NOMO-1 (cell line): ENCODE measurements around the gene CKB.
"Not testable (repeated sequence)": the region's sequence is repeated elsewhere in the genome, so short reads cannot be mapped to it uniquely, and the experiment has no call there.

ENCODE experiments used
- DNase-seq, 2 experiments: peaks; one replicate each; lab custom pipeline; 2025; ENCODE audit not compliant: unreplicated experiment in 2 of 2; lab: John Stamatoyannopoulos, UW

The CKB gene

GRCh38 chr14:103514596-103515421 is 7.8 kb downstream of the CKB start:
- no peak for DNase-seq

GRCh38 chr14:103512701-103513611 is 9.7 kb downstream of the CKB start:
- DNase-seq: no peak

- DNase-seq: not testable (repeated sequence)
Measured at GRCh38 chr14:103512180-103512579, 10.4 kb downstream of the CKB start.

GRCh38 chr14:103510724-103511693 is 11.6 kb downstream of the CKB start:
- no peak for DNase-seq

GRCh38 chr14:103509864-103510723 is 12.5 kb downstream of the CKB start:
- DNase-seq: no peak

GRCh38 chr14:103508521-103509329 is 13.9 kb downstream of the CKB start:
- no peak for DNase-seq

DNA sequence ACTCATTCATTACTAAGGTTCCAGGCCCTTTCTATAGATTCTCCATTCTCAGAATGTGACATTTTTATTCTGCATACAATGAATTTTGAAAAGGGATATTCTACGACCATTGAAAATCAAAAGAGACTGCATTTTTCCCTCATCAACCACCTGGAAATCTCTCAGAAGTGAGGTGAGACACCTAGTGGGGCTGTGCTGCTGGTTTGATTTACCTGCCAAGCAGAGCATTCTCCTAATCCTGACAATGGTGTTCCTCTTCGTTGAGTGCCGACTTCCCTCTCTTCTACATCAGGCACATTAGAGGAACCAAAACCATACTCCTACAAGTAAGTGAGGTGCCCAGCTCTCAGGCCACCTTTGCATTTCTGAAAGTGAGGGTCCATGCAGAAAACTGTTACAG is 14.9 kb downstream of the CKB start:
- DNase-seq: no peak

- DNase-seq: no peak
Measured at GRCh38 chr14:103504991-103505565, 17.6 kb downstream of the CKB start.

GRCh38 chr14:103503296-103503695 is 19.3 kb downstream of the CKB start:
- no peak for DNase-seq

DNA sequence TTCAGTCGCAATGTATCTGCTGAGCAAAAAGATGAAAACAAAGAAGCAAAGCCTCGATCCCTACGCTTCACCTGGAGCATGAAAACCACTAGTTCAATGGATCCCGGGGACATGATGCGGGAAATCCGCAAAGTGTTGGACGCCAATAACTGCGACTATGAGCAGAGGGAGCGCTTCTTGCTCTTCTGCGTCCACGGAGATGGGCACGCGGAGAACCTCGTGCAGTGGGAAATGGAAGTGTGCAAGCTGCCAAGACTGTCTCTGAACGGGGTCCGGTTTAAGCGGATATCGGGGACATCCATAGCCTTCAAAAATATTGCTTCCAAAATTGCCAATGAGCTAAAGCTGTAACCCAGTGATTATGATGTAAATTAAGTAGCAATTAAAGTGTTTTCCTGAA is 19.8 kb downstream of the CKB start:
- no peak for DNase-seq

DNA sequence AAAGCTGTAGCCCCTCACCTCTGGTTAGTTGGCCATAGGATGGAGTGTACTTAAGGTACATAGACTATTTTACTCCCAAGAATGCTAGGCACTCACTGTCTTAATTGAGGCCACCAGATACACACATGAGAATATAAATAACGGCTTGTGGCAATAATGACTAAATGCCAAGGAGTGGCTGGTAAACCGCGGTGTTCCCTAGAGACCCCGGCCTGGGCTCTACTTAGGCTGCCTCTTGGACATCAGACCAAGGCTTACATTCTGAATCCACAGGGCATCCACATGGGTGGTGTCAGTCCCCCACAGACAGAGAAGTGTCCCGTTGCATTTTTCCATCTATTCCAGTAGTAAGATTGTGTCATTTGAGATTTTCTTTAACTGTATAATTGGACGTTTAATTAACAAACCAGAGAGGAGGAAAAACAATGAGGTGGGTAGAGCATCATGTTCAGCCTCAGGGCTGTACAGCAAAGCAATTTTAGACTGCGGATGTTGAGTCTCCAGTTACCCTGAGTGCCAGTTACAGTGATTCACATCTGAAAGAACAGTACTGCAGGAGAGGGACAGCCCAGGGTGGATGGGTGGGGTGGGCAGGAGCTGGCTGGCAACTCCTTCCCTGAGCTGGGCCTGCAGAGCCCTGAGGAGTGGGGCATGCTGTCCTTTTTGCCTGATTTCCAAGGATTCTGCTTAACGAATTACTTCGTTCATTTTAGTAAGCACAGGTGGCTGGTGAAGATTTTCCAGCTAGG is 20.5 kb downstream of the CKB start:
- no peak for DNase-seq

GRCh38 chr14:103501041-103501870 is 21.4 kb downstream of the CKB start:
- no peak for DNase-seq

DNA sequence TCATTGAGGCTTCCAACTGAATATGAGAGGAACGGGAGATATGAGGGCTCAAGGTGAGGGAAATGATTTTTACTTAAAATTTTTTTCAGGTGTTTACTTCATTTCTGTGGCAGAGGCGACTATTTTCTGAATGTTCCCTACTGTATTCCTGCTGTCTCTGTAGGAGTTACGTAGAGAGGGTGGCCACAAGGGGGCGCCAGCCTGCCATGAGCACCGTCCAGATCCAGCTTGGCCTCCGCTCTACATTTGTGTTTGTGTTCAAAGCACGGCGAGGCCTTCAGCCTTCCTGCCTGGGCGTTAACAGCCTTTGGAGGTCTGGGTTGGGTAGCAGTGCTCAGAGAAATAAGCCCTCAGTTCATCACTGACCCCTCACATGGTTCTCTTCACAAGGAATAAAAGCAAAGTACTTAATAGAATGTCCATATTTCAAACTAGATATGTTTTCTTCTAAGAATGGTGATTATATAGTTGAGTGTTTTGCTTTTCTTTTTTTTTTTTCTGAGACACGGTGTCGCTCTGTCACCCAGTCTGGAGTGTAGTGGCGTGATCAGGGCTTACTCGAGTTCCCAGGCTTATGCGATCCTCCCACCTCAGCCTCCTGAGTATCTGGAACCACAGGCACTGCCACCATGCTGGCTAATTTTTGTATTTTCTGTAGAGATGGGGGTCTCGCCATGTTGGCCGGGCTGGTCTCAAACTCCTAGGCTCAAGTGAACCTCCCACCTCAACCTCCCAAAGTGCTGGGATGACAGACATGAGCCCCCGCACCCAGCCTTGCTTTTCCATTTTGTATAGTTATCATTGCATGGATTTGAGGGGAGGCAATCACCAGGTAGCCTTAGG is 22.3 kb downstream of the CKB start:
- peak; percentile 41 to 53 for DNase-seq

DNA sequence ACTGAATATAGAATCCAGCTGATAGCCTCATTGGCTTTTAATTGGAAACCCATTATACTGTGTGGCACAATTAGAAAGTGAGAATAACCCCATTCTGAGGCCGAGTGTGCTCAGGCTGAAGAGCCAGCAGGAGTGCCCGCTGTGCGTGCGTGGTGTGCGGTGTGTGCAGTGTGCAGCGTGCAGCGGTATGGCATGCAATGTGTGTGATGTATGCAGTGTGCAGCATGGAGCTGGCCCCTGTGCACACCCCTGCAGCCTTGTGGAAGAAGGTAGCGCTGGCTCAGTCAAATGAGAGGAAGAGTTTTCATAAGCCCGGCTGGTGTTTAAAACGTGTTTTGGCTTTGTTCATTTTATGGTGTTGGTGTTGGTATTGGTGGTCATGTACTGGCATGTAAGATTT is 22.9 kb downstream of the CKB start:
- no peak for DNase-seq

DNA sequence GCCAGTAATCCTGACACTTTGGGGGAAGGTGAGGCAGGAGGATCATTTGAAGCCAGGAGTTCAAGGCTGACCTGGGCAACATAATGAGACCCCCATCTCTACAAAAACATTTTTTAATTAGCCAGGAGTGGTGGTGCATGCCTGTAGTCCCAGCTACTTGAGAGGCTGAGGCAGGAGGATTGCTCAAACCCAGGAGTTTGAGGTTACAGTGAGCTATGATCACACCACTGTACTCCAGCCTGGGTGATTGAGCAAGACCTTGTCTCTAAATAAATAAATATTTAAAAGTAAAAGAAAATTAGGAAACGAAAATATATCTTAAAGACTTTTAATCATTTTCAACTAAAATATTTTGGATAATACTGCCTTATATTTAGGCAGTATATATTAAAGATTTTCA is 25.9 kb downstream of the CKB start:
- no peak for DNase-seq

DNA sequence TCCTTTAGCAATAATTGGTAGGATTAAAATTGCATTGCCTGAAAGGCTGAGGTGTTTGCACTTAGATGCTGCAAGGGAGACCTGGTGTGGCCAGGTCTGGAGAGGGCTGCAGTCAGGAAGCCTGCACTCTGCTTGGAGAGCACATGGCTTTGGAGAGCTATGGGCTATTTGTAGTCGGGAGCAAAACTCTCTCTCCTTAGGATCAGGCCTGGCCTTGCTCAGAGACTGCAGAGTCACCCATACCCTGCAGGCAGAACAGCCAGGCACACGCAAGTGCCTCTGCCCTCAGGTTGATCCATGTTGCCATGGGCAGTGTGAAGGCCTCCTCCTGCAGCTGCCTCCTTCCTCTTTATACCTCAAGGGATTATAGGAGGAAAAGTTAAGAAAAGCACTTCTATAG is 26.8 kb downstream of the CKB start:
- DNase-seq: no peak
